Mammary epithelial cell (primary cell): ENCODE data around the gene OR12D1.

Source experiments
- EZH2 ChIP-seq: IDR thresholded peaks from 2 replicates; pipeline ENCODE4 v1.6.1; 2012; ENCODE audit warnings: low read length, inconsistent platforms, borderline replicate concordance
- TF ChIP-seq, protein P1 (sequence below), 2 donors: IDR thresholded peaks in 1 of 2; conservative IDR thresholded peaks in 1 of 2; 2 replicates each; pipeline ENCODE4 v1.5.1; 2011 to 2012; ENCODE audit warnings: inconsistent platforms in 2 of 2, low read length in 2 of 2, mild to moderate bottlenecking in 2 of 2, control low read depth in 1 of 2, low read depth in 1 of 2; ENCODE audit not compliant: insufficient read depth in 1 of 2; ENCODE audit errors: extremely low read depth in 1 of 2

DNA sequence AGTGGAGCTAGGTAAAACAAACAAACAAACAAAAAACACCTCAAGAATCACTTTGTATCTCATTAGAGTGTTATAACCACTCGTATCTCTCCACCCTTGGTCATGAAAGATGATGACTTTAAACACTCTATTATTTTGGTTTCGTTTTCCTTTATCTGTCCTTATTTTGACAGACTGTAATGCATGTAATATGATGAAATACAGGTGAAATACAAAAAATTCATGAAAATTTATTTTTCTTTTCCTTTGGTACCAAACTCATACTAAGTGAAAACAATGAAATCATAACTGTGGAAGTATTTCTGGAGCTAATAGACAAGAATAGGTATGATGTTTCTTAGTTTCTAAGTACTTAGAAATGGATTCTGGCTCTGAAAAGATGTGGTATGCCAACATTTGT lies 15.2 kb upstream of the OR12D1 start:
- TF ChIP-seq, protein P1, sequence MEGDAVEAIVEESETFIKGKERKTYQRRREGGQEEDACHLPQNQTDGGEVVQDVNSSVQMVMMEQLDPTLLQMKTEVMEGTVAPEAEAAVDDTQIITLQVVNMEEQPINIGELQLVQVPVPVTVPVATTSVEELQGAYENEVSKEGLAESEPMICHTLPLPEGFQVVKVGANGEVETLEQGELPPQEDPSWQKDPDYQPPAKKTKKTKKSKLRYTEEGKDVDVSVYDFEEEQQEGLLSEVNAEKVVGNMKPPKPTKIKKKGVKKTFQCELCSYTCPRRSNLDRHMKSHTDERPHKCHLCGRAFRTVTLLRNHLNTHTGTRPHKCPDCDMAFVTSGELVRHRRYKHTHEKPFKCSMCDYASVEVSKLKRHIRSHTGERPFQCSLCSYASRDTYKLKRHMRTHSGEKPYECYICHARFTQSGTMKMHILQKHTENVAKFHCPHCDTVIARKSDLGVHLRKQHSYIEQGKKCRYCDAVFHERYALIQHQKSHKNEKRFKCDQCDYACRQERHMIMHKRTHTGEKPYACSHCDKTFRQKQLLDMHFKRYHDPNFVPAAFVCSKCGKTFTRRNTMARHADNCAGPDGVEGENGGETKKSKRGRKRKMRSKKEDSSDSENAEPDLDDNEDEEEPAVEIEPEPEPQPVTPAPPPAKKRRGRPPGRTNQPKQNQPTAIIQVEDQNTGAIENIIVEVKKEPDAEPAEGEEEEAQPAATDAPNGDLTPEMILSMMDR (conservative IDR thresholded peaks at IDR 0.05 in 1 of 2, IDR thresholded peaks at IDR 0.05 in 1 of 2; ENCODE audit: extremely low read depth in 1 of 2, insufficient read depth in 1 of 2, low read depth in 1 of 2, low read length in 2 of 2), result no peak
- no peak for TF ChIP-seq EZH2
